ENCODE measurements around the gene ZNF106.
A peak's percentile ranks its signal among the peaks of the same experiment; 100 is the strongest.

ZNF106 gene

GRCh38 chr15:42491539-42492225, 741 bp upstream of the ZNF106 start:
- intact Hi-C loops (cut with DNase I) = loop anchor here (10.0 kb wide), 1 partner anchor 53 kb away; the partner anchor contains the start of genes HAUS2 and LRRC57
- DNase-seq = no peak

- DNase-seq = no peak
- intact Hi-C loops (cut with DNase I) = loop anchor here (10.0 kb wide), 1 partner anchor 55 kb away; the partner anchor contains the start of genes HAUS2 and LRRC57
These were observed 660 bp downstream of the ZNF106 start for GRCh38 chr15:42490291-42490670.

DNA sequence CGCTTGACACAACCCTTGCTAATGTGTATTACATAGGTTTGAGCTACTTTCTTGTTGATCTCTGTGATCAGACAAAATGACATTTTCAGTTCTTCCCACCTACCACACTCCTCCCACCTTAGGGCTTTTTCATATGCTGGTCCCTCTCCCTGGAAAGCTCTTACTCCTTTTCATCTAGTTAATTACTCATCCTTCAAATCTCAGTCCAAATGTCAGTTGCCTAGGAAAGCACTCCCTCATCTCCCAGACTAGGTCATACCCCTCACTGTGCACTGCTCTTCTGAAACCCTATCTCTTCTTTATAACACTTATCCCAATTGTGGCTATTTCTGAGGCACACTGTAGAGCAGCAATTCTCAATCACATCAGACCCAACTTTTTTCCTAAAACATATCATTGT, 7.3 kb downstream of the ZNF106 start:
- intact Hi-C loops (cut with DNase I) = no loop called here
- DNase-seq = peak in 7 of 42 donors; percentile 3 to 54 (median 39)

- no peak for DNase-seq
- intact Hi-C loops (cut with DNase I) = no loop called here
These were observed 8.2 kb downstream of the ZNF106 start for GRCh38 chr15:42482701-42483100.

DNA sequence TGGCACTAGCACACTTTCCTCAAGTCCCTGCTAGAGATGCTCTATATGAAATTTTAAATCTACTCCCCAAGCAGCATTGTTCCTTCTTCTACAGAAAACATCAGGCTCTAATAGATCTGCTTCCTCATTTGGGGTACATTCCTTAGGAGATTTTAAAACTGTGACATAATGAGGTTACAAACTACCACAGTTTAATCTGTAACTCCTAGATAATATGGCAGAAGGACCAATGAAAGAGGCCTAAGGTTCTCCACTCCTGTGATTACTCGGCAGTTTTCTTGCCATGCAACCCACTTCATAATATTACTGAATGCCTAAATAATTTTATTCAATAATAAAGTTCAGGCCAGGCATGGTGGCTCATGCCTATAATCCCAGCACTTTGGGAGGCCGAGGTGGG, 16.1 kb downstream of the ZNF106 start:
- no peak for DNase-seq
- intact Hi-C loops (cut with DNase I) = no loop called here

DNA sequence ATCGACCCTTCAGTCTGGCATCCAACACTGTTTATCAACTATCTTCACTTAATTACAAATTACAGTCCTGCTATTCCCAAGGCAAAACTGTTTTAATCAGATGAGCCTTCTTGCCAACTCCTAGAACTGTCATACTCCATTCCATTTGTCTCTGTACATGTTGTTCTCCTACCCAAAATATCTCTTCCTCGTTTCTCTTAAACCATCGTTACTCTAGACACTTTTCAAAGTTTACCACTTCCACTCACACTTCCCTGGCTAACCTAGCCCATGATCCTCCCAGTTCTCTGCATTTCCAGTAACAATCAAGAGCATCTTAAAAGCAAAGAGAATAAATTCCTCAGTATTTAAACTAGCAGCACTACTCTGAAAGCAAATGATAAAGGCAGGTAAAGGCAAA, 19.9 kb downstream of the ZNF106 start:
- no peak for DNase-seq
- intact Hi-C loops (cut with DNase I) = no loop called here

DNA sequence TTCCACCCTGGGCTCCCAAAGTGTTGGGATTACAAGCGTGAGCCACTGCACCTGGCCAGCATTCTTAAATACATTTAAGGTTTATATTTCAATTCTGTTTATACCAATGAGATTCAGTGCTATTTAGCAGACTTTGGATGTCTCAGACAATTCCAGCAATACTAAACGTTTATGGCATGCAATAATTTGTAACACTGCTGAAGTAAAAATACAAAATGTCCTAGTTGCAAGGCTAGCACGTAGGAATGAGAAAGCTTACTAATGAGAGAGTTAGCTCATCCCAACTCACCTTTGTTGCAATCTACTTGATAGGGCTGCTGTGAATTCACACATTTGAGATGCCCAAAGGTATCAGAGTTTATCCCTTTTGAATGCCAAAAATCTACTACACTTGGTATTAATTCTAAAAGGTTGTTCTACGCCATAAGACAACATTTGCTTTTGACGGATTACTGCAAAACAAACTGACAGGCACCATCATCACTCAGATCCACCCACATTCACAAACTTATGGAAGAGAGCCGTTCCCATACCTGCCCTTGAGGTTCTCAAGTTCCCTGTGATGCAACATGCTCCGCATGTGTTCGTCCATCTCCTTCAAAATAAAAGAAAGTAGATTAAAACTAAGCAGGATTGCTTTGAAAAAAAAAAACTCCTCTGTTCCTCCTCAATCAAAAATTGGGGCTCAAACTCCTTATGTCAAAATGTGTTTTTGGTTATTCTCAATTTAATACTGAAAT, 25.3 kb downstream of the ZNF106 start:
- intact Hi-C loops (cut with DNase I) = no loop called here
- no peak for DNase-seq

DNA sequence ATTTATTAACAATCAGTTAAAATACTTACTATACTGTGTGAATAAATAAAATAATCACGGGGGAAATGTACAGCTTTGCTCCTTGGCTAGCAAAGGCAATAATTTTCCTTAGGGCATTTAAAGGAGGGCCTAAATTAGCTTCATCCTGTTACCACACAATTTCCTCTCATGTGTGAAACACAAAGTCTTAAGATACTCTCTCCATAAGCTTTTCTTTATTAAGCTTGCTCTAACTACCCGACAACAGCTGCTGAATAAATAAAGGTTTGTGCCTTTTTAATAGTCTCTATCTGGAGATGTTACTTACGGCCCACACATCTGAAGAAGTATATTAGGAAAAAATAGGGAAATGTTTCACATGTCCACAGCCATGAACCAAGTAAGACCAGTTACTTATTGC, 29.7 kb downstream of the ZNF106 start:
- DNase-seq = no peak
- intact Hi-C loops (cut with DNase I) = no loop called here

- intact Hi-C loops (cut with DNase I) = no loop called here
- DNase-seq = peak in 24 of 42 donors; percentile 4 to 61 (median 16)
These were observed 33.2 kb downstream of the ZNF106 start for GRCh38 chr15:42457445-42458442.

- intact Hi-C loops (cut with DNase I) = no loop called here
- DNase-seq = peak in 2 of 42 donors; percentile 41 to 48
These were observed 34.0 kb downstream of the ZNF106 start for GRCh38 chr15:42456971-42457370.

DNA sequence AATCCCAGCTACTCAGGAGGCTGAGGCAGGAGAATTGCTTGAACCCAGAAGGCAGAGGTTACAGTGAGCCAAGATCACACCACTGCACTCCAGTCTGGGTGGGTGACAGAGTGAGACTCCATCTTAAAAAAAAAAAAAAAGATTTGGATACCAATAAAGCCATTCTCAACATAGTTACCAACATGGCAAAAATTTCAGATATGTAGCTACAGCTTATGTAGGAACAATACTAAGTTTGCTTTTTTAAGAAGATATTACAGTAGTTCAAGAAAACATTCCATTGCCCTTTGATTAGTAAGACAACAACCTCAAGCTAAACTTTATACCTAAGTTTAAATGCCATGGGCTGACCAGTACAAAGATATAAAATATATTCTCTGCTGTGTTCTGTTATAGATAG, 34.4 kb downstream of the ZNF106 start:
- DNase-seq = no peak
- intact Hi-C loops (cut with DNase I) = no loop called here

DNA sequence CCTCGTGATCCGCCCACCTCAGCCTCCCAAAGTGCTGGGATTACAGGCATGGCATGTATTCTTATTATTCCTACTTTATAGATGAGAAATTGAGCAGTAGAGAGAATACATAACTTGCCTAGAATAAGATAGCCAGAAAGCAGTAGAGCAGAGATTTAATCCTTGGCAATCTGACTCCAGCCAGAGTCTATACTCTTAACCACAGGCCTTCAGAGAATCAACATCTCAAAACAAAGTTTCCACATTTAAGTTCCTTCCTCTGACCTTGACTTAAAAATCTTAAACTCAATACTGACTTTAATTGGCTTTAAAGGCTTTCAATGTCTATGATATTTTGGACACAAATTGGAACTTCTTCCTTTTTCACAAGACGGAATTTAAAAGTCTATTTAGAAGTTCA, 37.1 kb downstream of the ZNF106 start:
- no peak for DNase-seq
- intact Hi-C loops (cut with DNase I) = no loop called here

GRCh38 chr15:42450425-42450790, 40.5 kb downstream of the ZNF106 start:
- intact Hi-C loops (cut with DNase I) = no loop called here
- DNase-seq = no peak

GRCh38 chr15:42449770-42450424, 41.0 kb downstream of the ZNF106 start:
- intact Hi-C loops (cut with DNase I) = no loop called here

GRCh38 chr15:42448281-42448680, 42.7 kb downstream of the ZNF106 start:
- intact Hi-C loops (cut with DNase I) = no loop called here
- no peak for DNase-seq

More at GRCh38 chr15:42449770-42450424, 41.0 kb downstream of the ZNF106 start:
- DNase-seq = no peak

- no peak for DNase-seq
- intact Hi-C loops (cut with DNase I) = no loop called here
These were observed 43.3 kb downstream of the ZNF106 start for GRCh38 chr15:42447599-42447998.

- intact Hi-C loops (cut with DNase I) = no loop called here
- DNase-seq = no peak
These were observed 45.4 kb downstream of the ZNF106 start for GRCh38 chr15:42445551-42445950.

GRCh38 chr15:42444415-42445063, 46.4 kb downstream of the ZNF106 start:
- intact Hi-C loops (cut with DNase I) = no loop called here
- no peak for DNase-seq
